Measurements from ENCODE around the gene ANO4. TPM values are rescaled to one million over a fixed set of nuclear protein-coding genes. Genes with fewer than 3 reads are reported as not detected.
"Not testable (repeated sequence)": the region's sequence is repeated elsewhere in the genome, so short reads cannot be mapped to it uniquely, and the experiment has no call there.

ANO4 gene
- polyA plus RNA-seq, 3 donors, result 1.1 to 2.3 (median 2.0) TPM

- no peak for DNase-seq (ENCODE audit: extremely low read depth in 1 of 11, low read depth in 9 of 11, low spot score in 4 of 11)
These were observed 256.6 kb downstream of the ANO4 start for GRCh38 chr12:101051151-101051550.

GRCh38 chr12:101051901-101052550 lies 257.4 kb downstream of the ANO4 start:
- no peak for DNase-seq (ENCODE audit: extremely low read depth in 1 of 11, low read depth in 9 of 11, low spot score in 4 of 11)

- no peak for DNase-seq (ENCODE audit: extremely low read depth in 1 of 11, low read depth in 9 of 11, low spot score in 4 of 11)
These were observed 258.6 kb downstream of the ANO4 start for GRCh38 chr12:101053203-101053602.

- no peak for DNase-seq (ENCODE audit: extremely low read depth in 1 of 11, low read depth in 9 of 11, low spot score in 4 of 11)
These were observed 261.4 kb downstream of the ANO4 start for GRCh38 chr12:101055940-101056339.

- DNase-seq (ENCODE audit: extremely low read depth in 1 of 11, low read depth in 9 of 11, low spot score in 4 of 11), result not testable (repeated sequence)
These were observed 267.9 kb downstream of the ANO4 start for GRCh38 chr12:101062508-101062907.

GRCh38 chr12:101064721-101065120 lies 270.1 kb downstream of the ANO4 start:
- DNase-seq (ENCODE audit: extremely low read depth in 1 of 11, low read depth in 9 of 11, low spot score in 4 of 11), result no peak

- no peak for DNase-seq (ENCODE audit: extremely low read depth in 1 of 11, low read depth in 9 of 11, low spot score in 4 of 11)
These were observed 271.9 kb downstream of the ANO4 start for GRCh38 chr12:101066489-101066888.

GRCh38 chr12:101068402-101068801 lies 273.8 kb downstream of the ANO4 start:
- DNase-seq (ENCODE audit: extremely low read depth in 1 of 11, low read depth in 9 of 11, low spot score in 4 of 11), result no peak

- no peak for DNase-seq (ENCODE audit: extremely low read depth in 1 of 11, low read depth in 9 of 11, low spot score in 4 of 11)
These were observed 274.3 kb downstream of the ANO4 start for GRCh38 chr12:101068836-101069235.

GRCh38 chr12:101074940-101075680 lies 280.5 kb downstream of the ANO4 start:
- DNase-seq (ENCODE audit: extremely low read depth in 1 of 11, low read depth in 9 of 11, low spot score in 4 of 11), result no peak

GRCh38 chr12:101076921-101077320 lies 282.3 kb downstream of the ANO4 start:
- DNase-seq (ENCODE audit: extremely low read depth in 1 of 11, low read depth in 9 of 11, low spot score in 4 of 11), result peak in 5 of 11 donors; percentile 43 to 72 (median 55)

GRCh38 chr12:101077791-101078528 lies 283.4 kb downstream of the ANO4 start:
- DNase-seq (ENCODE audit: extremely low read depth in 1 of 11, low read depth in 9 of 11, low spot score in 4 of 11), result no peak

GRCh38 chr12:101078536-101079285 lies 284.1 kb downstream of the ANO4 start:
- no peak for DNase-seq (ENCODE audit: extremely low read depth in 1 of 11, low read depth in 9 of 11, low spot score in 4 of 11)

- no peak for DNase-seq (ENCODE audit: extremely low read depth in 1 of 11, low read depth in 9 of 11, low spot score in 4 of 11)
These were observed 288.1 kb downstream of the ANO4 start for GRCh38 chr12:101082706-101083105.

- DNase-seq (ENCODE audit: extremely low read depth in 1 of 11, low read depth in 9 of 11, low spot score in 4 of 11), result peak in 1 of 11 donors; percentile 13
These were observed 292.0 kb downstream of the ANO4 start for GRCh38 chr12:101086490-101087135.

- no peak for DNase-seq (ENCODE audit: extremely low read depth in 1 of 11, low read depth in 9 of 11, low spot score in 4 of 11)
These were observed 293.3 kb downstream of the ANO4 start for GRCh38 chr12:101087920-101088319.

- DNase-seq (ENCODE audit: extremely low read depth in 1 of 11, low read depth in 9 of 11, low spot score in 4 of 11), result no peak
These were observed 294.7 kb downstream of the ANO4 start for GRCh38 chr12:101089271-101089670.

GRCh38 chr12:101090222-101090621 lies 295.6 kb downstream of the ANO4 start:
- not testable (repeated sequence) for DNase-seq (ENCODE audit: extremely low read depth in 1 of 11, low read depth in 9 of 11, low spot score in 4 of 11)

Measured in renal cortex interstitium (tissue), 11 donors.